Measurements from ENCODE around the gene AFF1.
"Not testable (repeated sequence)": the region's sequence is repeated elsewhere in the genome, so short reads cannot be mapped to it uniquely, and the experiment has no call there.

Gene AFF1

GRCh38 chr4:86959588-86960500 lies 25.0 kb downstream of the AFF1 start:
- DNase-seq: no peak

DNA sequence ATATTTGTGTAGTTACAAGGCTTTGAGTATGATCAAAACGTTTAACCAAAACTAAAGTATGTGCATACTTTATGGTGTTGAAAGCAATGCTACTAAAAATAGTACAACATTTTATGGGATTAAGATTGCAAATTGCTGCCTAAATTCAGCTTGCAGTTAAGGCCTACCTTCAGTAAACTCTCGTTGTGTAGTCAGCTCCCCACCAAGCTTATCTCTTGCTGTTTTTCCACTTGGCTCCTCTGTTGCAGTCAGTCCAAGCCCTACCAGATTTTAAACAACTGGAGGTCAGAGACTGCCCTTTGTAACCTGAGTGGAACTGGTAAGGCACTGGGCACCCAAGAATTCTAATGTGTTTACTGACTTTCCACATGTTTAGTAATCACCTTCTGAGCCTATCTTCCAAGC lies 25.7 kb downstream of the AFF1 start:
- DNase-seq: no peak

- DNase-seq: peak; percentile 62
These were observed 26.3 kb downstream of the AFF1 start for GRCh38 chr4:86961116-86961515.

GRCh38 chr4:86961605-86962295 lies 26.9 kb downstream of the AFF1 start:
- no peak for DNase-seq

- DNase-seq: no peak
These were observed 28.9 kb downstream of the AFF1 start for GRCh38 chr4:86963697-86964096.

GRCh38 chr4:86965019-86965976 lies 30.5 kb downstream of the AFF1 start:
- peak; percentile 64 for DNase-seq

DNA sequence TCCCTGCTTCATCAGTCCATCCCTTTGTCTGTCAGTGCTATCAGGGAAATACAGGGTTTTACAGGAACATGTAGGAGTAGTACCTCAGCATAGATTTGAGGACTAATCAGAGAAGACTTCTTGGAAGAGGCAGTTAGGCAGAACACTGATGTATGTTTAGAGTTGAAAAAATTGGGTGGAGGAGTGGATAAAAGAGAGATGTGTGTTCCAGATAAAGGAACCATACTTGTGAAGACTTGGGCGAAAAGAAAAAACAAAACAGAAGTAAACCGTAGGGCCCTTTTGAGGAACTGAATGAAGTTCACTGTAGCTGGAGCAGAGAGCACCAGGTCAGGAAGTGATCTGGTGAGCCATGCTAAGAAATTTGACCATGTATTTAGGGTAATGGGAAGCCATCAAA lies 32.3 kb downstream of the AFF1 start:
- DNase-seq: peak; percentile 65

- peak; percentile 77 for DNase-seq
These were observed 33.0 kb downstream of the AFF1 start for GRCh38 chr4:86967798-86968197.

- DNase-seq: no peak
These were observed 33.7 kb downstream of the AFF1 start for GRCh38 chr4:86968547-86968946.

- no peak for DNase-seq
These were observed 35.9 kb downstream of the AFF1 start for GRCh38 chr4:86970447-86971354.

DNA sequence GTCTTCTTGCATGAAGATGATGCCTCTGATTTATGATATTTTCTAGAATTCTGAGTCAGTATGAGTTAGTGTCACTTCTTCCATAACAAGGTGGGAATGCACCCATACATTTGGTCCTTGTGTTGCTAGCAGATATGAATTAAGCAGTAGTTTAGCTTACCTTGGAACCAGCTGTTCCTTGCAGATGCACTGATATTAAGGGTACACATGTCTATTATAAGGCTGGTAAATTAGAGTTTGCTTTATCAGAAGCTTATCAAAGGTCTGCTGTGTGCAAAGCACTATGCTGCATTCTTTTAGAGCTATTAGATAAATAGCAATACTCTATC lies 36.5 kb downstream of the AFF1 start:
- DNase-seq: no peak

DNA sequence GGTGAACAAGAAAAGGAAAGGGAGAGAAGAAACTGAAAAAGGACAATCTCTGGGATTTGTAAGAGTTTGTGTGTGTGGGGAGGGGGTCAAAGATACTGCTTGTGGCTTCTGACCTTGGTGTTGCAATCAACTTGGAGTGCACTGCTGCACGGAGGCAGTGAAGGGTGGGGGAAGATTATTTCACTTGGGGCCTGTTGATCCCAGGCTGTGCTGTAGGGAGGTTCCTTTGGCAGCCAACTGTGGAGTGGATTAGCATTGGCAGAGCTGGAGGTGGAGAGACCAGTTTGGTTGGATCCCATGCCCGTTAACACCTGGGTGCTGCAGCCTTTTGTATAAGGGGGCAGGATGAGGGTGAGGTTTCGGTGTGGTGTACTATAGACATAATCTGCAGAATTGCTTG lies 38.2 kb downstream of the AFF1 start:
- peak; percentile 26 for DNase-seq

GRCh38 chr4:86973668-86974067 lies 38.9 kb downstream of the AFF1 start:
- DNase-seq: no peak

- peak; percentile 50 for DNase-seq
These were observed 39.8 kb downstream of the AFF1 start for GRCh38 chr4:86974551-86974994.

GRCh38 chr4:86975927-86976326 lies 41.1 kb downstream of the AFF1 start:
- DNase-seq: no peak

- no peak for DNase-seq
These were observed 42.1 kb downstream of the AFF1 start for GRCh38 chr4:86976801-86977485.

DNA sequence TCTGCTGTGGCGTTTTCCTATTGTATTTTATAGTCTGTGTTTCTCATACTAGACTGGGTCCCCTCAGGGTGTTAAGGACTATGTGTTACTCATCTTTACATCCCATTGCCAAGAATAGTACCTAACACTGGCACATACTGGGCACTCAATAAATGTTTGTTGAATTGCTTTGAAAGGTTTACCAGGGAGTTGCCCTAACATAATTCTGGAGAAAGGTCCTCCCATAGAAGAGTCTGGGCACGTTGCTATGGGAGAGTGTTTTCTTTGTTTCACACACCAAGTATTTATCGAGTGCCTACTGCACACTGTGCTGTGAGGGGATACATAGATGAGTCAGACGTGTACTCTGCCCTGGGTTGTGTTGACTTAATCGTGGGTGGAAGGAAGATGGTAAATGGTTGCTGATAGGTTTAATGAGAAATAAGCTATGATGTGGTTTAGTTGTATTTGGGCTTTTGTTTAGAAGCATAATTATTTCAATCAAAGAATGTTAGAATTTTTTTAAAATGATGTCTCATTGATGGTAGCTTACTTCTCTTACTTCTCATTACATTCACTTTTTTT lies 42.9 kb downstream of the AFF1 start:
- no peak for DNase-seq

- no peak for DNase-seq
These were observed 43.9 kb downstream of the AFF1 start for GRCh38 chr4:86978709-86979108.

DNA sequence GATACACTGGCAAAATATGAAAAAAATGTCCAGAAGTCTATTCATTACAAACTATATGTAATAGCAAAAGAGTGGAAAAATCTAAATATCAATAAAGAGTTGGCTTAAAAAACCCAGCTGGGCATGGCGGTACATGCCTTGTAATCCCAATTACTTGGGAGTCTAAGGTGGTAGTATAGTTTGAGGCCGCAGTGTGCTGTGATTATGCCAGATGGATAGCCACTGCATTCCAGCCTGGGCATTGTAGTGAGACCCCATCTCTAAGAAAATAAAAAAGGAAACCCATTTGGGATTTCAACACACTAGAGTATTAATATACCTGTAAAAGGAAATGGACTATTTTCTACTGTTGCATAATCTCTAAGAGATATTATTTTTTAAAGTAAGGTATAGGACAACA lies 45.4 kb downstream of the AFF1 start:
- no peak for DNase-seq

- DNase-seq: peak; percentile 89
These were observed 47.0 kb downstream of the AFF1 start for GRCh38 chr4:86981789-86982188.

GRCh38 chr4:86985852-86986251 lies 51.0 kb downstream of the AFF1 start:
- DNase-seq: not testable (repeated sequence)

Measured in suppressor macrophage treated with lipopolysaccharide for 4 hours (primary cell).